GM18507 (cell line): ENCODE measurements around the gene METTL17.
"Not testable (repeated sequence)": the region's sequence is repeated elsewhere in the genome, so short reads cannot be mapped to it uniquely, and the experiment has no call there.

Experiments
- DNase-seq: peaks from one replicate; pipeline ENCODE4 v3.0.0; 2011; ENCODE audit warnings: low read depth; ENCODE audit not compliant: insufficient read length; ENCODE audit errors: extremely low spot score
- FAIRE-seq: peaks from 2 replicates; lab custom pipeline; 2011; peaks lifted over from hg19 to GRCh38; lab: Jason Lieb, UNC

METTL17 gene

GRCh38 chr14:21039585-21040369 lies 50.0 kb downstream of the METTL17 start:
- FAIRE-seq (no peak), DNase-seq (no peak)

GRCh38 chr14:21040370-21040925 lies 50.7 kb downstream of the METTL17 start:
- DNase-seq (no peak), FAIRE-seq (no peak)

- DNase-seq = not testable (repeated sequence)
Measured at GRCh38 chr14:21040941-21041340, 51.2 kb downstream of the METTL17 start.

DNA sequence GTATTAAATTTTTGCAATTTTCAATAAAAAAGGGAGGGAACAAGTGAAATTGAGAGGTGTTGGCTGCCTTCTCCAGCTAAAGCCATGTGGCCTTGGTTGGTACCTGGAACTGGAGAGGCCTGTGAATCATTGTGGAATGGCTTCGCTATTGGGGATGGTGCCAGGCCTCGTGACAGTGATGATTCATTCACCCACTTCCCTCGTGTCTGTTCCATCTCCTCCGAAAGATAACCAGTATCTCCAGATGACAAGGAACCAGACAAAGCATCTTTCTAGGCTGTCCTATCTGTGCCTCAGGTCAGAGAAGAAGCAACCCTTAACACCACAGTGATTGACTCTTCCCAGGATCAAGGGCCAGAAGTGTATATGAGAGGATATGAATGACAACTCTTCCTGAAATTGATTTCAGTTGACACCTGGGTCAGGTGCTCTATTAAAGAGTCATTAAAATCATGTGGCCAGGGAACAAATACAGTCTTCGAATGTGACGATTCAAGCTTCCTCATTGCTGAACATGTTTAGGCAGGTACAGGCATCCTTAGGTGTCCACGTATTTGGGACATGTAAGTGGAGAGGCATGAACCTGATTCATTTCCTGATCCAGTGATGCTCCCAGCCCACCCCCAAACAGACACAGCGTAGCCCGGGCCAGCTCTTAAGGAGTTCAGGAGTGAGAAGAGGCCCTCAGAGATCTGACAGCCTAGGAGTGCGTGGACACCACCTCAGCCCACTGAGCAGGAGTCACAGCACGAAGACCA lies 52.1 kb downstream of the METTL17 start, which contains the start of gene RNASE7:
RNASE7 (plus strand) TSS at position 687 of the 758 bp plus-strand sequence. CDS start 631 bp downstream, outside the sequence.
- DNase-seq (no peak), FAIRE-seq (no peak)

More at GRCh38 chr14:21040941-21041340, 51.2 kb downstream of the METTL17 start:
- not testable (repeated sequence) for FAIRE-seq

DNA sequence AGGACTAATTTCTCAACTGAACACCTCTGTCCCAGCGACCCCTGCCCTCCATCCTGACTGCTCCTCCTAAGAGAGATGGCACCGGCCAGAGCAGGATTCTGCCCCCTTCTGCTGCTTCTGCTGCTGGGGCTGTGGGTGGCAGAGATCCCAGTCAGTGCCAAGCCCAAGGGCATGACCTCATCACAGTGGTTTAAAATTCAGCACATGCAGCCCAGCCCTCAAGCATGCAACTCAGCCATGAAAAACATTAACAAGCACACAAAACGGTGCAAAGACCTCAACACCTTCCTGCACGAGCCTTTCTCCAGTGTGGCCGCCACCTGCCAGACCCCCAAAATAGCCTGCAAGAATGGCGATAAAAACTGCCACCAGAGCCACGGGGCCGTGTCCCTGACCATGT lies 53.1 kb downstream of the METTL17 start:
- DNase-seq (no peak), FAIRE-seq (no peak)

GRCh38 chr14:21043387-21043973 lies 53.7 kb downstream of the METTL17 start:
- no peak for DNase-seq
- FAIRE-seq = no peak

- no peak for FAIRE-seq
- no peak for DNase-seq
Measured at GRCh38 chr14:21043974-21044618, 54.3 kb downstream of the METTL17 start.
